ENCODE measurements around the gene PKIB. TPM values are rescaled to one million over a fixed set of nuclear protein-coding genes. Genes with fewer than 3 reads are reported as not detected.

The PKIB gene
- total RNA-seq, 1 experiment from 2014 or later = 28.0 TPM

DNA sequence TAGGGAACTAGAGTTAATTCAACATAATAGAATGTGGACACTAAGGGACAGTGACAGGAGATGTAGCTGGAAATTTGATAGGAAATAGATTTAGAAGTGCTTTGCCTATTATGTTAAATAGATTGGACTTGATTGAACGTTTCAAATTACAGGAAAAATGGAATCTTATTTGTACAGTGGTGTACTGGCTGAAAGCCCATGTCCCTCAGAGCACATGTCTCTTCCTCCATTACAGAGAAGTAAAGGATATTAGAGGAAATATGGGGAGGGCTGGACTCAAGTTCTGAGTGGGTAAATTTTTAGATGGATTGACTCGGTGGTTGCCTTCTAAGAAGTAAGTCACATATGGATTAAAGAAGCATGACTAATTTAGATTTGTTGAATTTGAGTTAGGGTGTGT, 11.4 kb downstream of the PKIB start:
- Histone ChIP-seq H3K4me1 (ENCODE audit: insufficient read depth, low read length) (peaks cover 25% of the 10 kb centered on the region), H3K27me3 (ENCODE audit: low read length) (no peaks in the 10 kb centered on the region), H3K4me2 (ENCODE audit: low read length) (peak overlapping the region; percentile 66), H3K9ac (ENCODE audit: low read length) (no peak overlapping the region), H4K20me1 (ENCODE audit: low read length) (no peaks in the 10 kb centered on the region), H3K36me3 (ENCODE audit: low read depth, low read length) (0 out of 2 replicates have a peak, but pooled peaks cover under 1% of the 10 kb centered on the region), H2AFZ (ENCODE audit: low read length) (no peak overlapping the region), H3K4me3 (ENCODE audit: low read length) (no peak overlapping the region), H3K9me3 (ENCODE audit: low read length) (no peaks in the 10 kb centered on the region), H3K27ac (ENCODE audit: low read length) (peak overlapping the region; percentile 58), H3K79me2 (ENCODE audit: low read length) (peaks cover 53% of the 10 kb centered on the region), H3K9me2 (replicated peaks; ENCODE audit: low read length) (no peaks in the 10 kb centered on the region), H3F3A (ENCODE audit: low read length, unreplicated experiment) (no peaks in the 10 kb centered on the region)
- DNase-seq (no peak), ATAC-seq (no peak)
- BruUV-seq (replicated peaks) = no TSS peak
- intact Hi-C loops (cut with micrococcal nuclease) = loop anchor here (2.0 kb wide), 1 partner anchor 31 kb away; no protein-coding TSS in a partner anchor
- TF ChIP-seq CTCF (conservative IDR thresholded peaks at IDR 0.05; ENCODE audit: low read depth, low read length) = no peak
- no peak for TF ChIP-seq EZH2 (IDR thresholded peaks at IDR 0.05; ENCODE audit: low read length, unreplicated experiment)
- TF ChIP-seq EZH2phosphoT487 (IDR thresholded peaks at IDR 0.05; ENCODE audit: borderline replicate concordance, low read length) = no peak
- ChIA-PET POLR2A (ENCODE audit: unreplicated experiment) (no interaction called here), CTCF (no interaction called here)

- CTCF ChIA-PET = no interaction called here
- Histone ChIP-seq H3K9me2 (replicated peaks; ENCODE audit: low read length) (no peaks in the 10 kb centered on the region), H3K4me2 (ENCODE audit: low read length) (no peak overlapping the region), H3K4me1 (ENCODE audit: insufficient read depth, low read length) (peaks cover 22% of the 10 kb centered on the region), H3K9ac (ENCODE audit: low read length) (no peak overlapping the region), H3K79me2 (ENCODE audit: low read length) (peaks cover 45% of the 10 kb centered on the region), H3F3A (ENCODE audit: low read length, unreplicated experiment) (no peaks in the 10 kb centered on the region), H3K27ac (ENCODE audit: low read length) (no peak overlapping the region), H3K9me3 (ENCODE audit: low read length) (no peaks in the 10 kb centered on the region), H4K20me1 (ENCODE audit: low read length) (no peaks in the 10 kb centered on the region), H3K4me3 (ENCODE audit: low read length) (no peak overlapping the region), H3K36me3 (ENCODE audit: low read depth, low read length) (no peaks in the 10 kb centered on the region), H3K27me3 (ENCODE audit: low read length) (no peaks in the 10 kb centered on the region), H2AFZ (ENCODE audit: low read length) (no peak overlapping the region)
- TF ChIP-seq CTCF (conservative IDR thresholded peaks at IDR 0.05; ENCODE audit: low read depth, low read length) (no peak), EZH2phosphoT487 (IDR thresholded peaks at IDR 0.05; ENCODE audit: borderline replicate concordance, low read length) (no peak), EZH2 (IDR thresholded peaks at IDR 0.05; ENCODE audit: low read length, unreplicated experiment) (no peak)
- DNase-seq (no peak), ATAC-seq (no peak)
- POLR2A ChIA-PET (ENCODE audit: unreplicated experiment) = no interaction called here
- BruUV-seq (replicated peaks) = no TSS peak
- intact Hi-C loops (cut with micrococcal nuclease) = no loop called here
These were observed 12.3 kb downstream of the PKIB start for GRCh38 chr6:122622479-122622878.

DNA sequence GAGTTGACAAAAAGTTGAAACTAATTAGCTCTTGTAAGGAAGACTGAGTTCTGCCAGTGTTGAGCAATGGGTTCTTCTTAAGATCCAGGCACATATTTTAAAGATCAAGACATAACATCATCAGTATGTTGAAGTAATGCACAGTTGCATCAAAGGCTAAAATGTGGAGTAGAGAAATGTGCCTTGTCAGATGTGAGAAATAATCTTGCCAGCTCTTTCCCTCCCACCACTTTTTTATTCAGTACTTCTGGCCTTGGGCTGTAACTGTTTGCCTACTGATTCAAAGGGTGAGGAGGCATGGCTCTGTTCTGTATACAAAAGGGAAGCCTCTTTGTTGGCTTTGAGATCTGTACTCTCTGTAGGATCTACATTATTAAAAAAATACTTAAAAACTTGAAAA, 13.1 kb downstream of the PKIB start:
- peaks cover 22% of the 10 kb centered on the region for H3K4me1 ChIP-seq (ENCODE audit: insufficient read depth, low read length)

More for the DNA sequence above, 13.1 kb downstream of the PKIB start:
- CTCF ChIA-PET = no interaction called here
- Histone ChIP-seq H3F3A (ENCODE audit: low read length, unreplicated experiment) (no peaks in the 10 kb centered on the region), H3K27me3 (ENCODE audit: low read length) (no peaks in the 10 kb centered on the region), H3K9ac (ENCODE audit: low read length) (no peak overlapping the region), H3K4me2 (ENCODE audit: low read length) (no peak overlapping the region), H3K4me3 (ENCODE audit: low read length) (no peak overlapping the region), H3K36me3 (ENCODE audit: low read depth, low read length) (no peaks in the 10 kb centered on the region), H4K20me1 (ENCODE audit: low read length) (no peaks in the 10 kb centered on the region), H3K79me2 (ENCODE audit: low read length) (peaks cover 38% of the 10 kb centered on the region), H3K27ac (ENCODE audit: low read length) (no peak overlapping the region), H2AFZ (ENCODE audit: low read length) (no peak overlapping the region), H3K9me3 (ENCODE audit: low read length) (no peaks in the 10 kb centered on the region), H3K9me2 (replicated peaks; ENCODE audit: low read length) (no peaks in the 10 kb centered on the region)
- no TSS peak for BruUV-seq (replicated peaks)
- POLR2A ChIA-PET (ENCODE audit: unreplicated experiment) = no interaction called here
- DNase-seq (no peak), ATAC-seq (no peak)
- TF ChIP-seq CTCF (conservative IDR thresholded peaks at IDR 0.05; ENCODE audit: low read depth, low read length) = no peak
- TF ChIP-seq EZH2 (IDR thresholded peaks at IDR 0.05; ENCODE audit: low read length, unreplicated experiment) = no peak
- intact Hi-C loops (cut with micrococcal nuclease) = no loop called here
